NCI-H748 treated with DMSO at 0.1 percent for 48 hours (cell line): ENCODE results near the gene PDPR.
"Not testable (repeated sequence)": the region's sequence is repeated elsewhere in the genome, so short reads cannot be mapped to it uniquely, and the experiment has no call there.

ENCODE experiments used
- DNase-seq: peaks from one replicate; lab custom pipeline; 2025; lab: John Stamatoyannopoulos, UW

Gene PDPR

DNA sequence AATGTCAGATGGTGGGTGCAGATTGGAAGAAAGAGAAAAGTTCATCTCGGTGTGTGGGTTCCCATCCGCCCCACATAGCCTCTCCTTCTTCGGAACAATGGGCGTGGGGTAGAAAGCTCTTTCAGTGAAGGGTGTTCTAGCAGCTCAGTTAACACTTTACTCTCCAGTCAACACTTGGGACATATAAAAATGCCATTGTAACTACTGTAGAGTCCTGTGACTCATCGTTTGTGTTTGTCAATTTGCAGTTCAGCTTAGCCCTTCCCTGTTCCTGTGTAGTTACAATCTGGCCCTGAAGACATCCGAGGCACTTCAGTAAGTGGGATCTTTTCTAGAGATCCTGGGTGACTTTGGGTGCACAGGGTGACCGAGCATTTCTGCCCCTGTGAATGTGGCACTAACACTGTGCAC lies 47.9 kb downstream of the PDPR start:
- no peak for DNase-seq

- no peak for DNase-seq
Measured at GRCh38 chr16:70163596-70163995, 49.5 kb downstream of the PDPR start.

GRCh38 chr16:70166688-70167087 lies 52.6 kb downstream of the PDPR start:
- DNase-seq, result not testable (repeated sequence)

DNA sequence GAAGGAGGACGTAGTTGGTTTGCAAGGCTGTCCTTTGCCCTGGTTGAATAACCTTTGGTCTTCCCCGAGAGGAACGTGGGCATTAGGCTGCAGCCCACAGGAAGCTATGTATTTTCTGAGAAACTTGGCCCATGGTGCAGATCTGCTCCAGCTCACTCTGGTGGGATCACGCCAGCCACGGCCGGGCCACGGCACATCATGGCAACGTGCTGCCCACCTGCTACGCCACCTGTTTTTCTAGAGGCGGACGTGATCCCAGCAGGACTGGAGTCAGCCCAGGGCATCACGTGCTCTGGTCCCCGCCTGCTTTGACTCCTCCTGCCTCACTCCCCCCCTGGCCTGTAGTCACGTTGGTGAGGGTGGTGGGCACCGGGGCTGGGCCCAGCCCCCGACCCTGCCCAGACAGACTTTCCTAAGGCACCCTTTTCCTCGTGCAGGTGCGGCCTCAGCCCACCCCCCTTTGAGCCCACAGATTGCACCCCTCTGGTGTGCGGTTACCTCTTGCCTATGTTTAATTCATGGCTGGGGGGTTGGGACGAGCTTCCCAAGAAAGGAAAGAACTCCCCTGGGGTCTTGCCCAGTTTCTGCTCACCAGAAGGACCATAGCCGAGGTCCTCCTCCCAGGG lies 59.2 kb downstream of the PDPR start, which contains the start of gene CLEC18C:
Gene CLEC18C, plus strand, starts transcription at position 576 of the 626 bp plus-strand sequence. CDS start 492 bp downstream, outside the sequence.
- DNase-seq, result not testable (repeated sequence)

DNA sequence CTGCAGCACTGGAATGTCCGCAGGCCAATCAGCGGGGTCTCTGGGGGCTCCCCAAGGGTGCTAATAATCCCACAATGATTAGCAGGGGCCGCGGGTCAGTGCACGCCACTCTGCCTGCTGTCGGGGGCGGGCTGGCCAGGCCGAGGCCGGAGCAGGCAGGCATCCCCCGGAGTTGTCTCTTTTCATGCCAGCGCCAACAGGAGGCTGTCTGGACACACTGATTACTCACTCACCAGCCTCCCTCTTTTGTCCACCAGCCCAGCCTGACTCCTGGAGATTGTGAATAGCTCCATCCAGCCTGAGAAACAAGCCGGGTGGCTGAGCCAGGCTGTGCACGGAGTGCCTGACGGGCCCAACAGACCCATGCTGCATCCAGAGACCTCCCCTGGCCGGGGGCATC lies 59.8 kb downstream of the PDPR start:
- DNase-seq, result not testable (repeated sequence)

DNA sequence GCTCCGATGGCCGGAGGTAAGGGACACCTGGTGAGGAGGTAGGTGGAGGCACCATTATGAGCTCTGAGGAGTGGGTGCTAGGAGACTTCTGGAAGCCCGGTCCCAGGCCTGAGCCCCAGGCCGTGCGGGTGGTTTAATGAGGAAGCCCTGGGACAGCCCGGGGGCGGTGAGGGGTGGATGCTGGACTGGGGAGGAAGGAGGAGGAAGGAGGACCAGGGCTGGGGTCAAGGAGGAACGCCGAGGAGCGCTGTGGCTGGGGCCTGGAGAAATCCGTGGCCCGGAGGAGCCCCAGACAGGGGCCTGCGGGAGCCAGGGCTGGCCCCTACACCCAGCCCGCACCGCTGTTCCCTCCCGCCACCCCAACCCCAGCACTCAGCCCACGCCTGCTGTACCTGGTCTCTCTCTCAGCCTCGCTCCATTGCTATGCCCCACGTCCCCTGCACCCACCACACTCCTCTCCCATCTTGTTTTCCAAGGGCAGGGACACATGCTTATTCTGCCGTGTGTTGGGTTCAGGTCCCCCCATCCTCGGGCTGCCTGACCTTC lies 60.3 kb downstream of the PDPR start:
- DNase-seq, result not testable (repeated sequence)

DNA sequence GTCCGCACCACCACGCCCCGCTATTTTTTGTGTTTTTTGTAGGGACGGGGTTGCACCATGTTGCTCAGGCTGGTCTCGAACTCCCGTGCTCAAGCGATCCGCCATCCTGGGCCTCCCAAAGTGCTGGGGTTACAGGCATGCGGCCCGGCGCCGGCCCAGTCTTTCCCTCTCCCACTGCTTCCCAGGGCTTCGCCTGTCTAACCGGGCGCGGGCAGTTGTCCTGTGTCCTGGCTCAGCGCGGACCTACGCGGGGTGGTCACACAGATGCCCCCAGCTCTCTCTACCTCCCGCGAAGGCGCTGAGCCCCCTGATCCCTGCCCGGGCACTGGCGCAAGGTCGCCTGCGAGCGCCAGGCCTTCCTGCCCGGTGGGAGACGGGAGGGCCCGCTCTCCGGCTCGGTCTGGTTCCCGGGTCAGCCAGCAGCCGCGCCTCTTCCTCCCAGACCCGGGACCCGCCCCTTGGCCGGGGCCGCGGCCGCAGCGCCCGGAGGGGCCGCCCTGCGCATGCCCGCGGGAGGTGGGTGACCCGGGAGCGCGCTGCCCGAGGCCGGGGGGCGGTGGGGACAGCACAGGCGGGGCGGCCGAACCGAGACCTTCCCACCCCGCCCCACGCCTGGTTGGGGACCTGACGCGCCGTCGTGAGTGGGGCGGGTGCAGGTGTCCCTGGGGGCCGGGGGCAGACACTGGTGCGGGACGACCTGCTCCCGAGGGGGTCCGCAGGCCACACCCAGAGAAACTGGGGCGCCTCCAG lies 73.9 kb downstream of the PDPR start:
- DNase-seq, result not testable (repeated sequence)

GRCh38 chr16:70188608-70188915 lies 74.4 kb downstream of the PDPR start:
- not testable (repeated sequence) for DNase-seq

GRCh38 chr16:70190574-70190973 lies 76.4 kb downstream of the PDPR start:
- DNase-seq, result not testable (repeated sequence)

GRCh38 chr16:70196683-70197300 lies 82.7 kb downstream of the PDPR start:
- DNase-seq, result not testable (repeated sequence)

- not testable (repeated sequence) for DNase-seq
Measured at GRCh38 chr16:70197611-70198010, 83.5 kb downstream of the PDPR start.

GRCh38 chr16:70198230-70198629 lies 84.1 kb downstream of the PDPR start:
- DNase-seq, result not testable (repeated sequence)

- not testable (repeated sequence) for DNase-seq
Measured at GRCh38 chr16:70198666-70199065, 84.5 kb downstream of the PDPR start.

GRCh38 chr16:70199170-70199569 lies 85.0 kb downstream of the PDPR start:
- not testable (repeated sequence) for DNase-seq

GRCh38 chr16:70200063-70200462 lies 85.9 kb downstream of the PDPR start:
- DNase-seq, result not testable (repeated sequence)

DNA sequence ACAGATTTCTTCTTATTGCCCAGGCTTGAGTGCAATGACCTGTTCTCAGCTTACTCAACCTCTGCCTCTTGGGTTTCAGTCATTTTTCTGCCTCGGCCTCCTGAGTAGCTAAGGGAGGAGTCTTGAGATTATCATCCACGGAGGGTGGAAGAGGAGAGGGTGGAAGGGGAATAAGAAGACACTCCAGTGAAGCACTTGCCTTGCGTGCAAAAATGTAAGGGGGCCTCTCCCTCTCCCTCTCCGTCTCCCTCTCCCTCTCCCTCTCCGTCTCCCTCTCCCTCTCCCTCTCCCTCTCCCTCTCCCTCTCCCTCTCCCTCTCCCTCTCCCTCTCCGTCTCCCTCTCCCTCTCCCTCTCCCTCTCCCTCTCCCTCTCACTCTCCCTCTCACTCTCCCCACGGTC lies 89.4 kb downstream of the PDPR start:
- DNase-seq, result not testable (repeated sequence)

DNA sequence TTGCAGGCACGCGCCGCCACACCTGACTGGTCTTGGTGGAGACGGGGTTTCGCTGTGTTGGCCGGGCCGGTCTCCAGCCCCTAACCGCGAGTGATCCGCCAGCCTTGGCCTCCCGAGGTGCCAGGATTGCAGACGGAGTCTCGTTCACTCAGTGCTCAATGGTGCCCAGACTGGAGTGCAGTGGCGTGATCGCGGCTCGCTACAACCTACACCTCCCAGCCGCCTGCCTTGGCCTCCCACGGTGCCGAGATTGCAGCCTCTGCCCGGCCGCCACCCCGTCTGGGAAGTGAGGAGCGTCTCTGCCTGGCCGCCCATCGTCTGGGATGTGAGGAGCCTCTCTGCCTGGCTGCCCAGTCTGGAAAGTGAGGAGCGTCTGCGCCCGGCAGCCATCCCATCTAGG lies 89.9 kb downstream of the PDPR start:
- not testable (repeated sequence) for DNase-seq

DNA sequence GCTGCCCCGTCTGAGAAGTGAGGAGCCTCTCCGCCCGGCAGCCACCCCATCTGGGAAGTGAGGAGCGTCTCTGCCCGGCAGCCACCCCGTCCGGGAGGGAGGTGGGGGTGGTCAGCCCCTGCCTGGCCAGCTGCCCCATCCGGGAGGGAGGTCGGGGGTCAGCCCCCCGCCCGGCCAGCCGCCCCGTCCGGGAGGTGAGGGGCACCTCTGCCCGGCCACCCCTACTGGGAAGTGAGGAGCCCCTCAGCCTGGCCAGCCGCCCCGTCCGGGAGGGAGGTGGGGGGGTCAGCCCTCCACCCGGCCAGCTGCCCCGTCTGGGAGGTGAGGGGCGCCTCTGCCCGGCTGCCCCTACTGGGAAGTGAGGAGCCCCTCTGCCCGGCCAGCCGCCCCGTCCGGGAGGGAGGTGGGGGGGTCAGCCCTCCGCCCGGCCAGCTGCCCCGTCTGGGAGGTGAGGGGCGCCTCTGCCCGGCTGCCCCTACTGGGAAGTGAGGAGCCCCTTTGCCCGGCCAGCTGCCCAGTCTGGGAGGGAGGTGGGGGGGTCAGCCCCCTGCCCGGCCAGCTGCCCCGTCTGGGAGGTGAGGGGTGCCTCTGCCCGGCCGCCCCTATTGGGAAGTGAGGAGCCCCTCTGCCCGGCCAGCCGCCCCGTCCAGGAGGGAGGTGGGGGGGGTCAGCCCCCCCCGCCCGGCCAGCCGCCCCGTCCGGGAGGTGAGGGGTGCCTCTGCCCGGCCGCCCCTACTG lies 90.7 kb downstream of the PDPR start:
- DNase-seq, result not testable (repeated sequence)

DNA sequence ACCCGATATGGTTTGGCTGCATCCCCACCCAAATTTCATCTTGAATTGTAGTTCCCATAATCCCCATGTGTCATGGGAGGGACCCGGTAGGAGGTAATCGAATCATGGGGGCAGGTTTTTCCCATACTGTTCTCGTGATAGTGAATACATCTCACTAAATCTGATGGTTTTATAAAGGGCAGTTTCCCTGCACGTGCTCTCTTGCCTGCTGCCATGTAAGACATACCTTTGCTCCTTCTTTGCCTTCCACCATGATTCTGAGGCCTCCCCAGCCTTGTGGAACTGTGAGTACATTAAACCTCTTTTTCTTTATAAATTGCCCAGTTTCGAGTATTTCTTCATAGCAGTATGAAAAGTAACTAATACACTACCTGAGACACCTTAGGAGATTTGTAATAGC lies 92.2 kb downstream of the PDPR start:
- DNase-seq, result not testable (repeated sequence)
